H1 (cell line): Measurements from ENCODE around the gene ATP11C. TPM values are rescaled to one million over a fixed set of nuclear protein-coding genes. Genes with fewer than 3 reads are reported as not detected.

ENCODE experiments used
- CTCF ChIA-PET: fragments of 300-600 bp; sonication (Branson Sonifier 250); formaldehyde crosslinking; loops from one replicate; lab custom pipeline; 2021; ENCODE audit not compliant: partially characterized antibody; lab: Charles Lee
- POLR2A ChIA-PET: fragments of 300-600 bp; sonication (Branson Sonifier 250); formaldehyde crosslinking; loops from one replicate; lab custom pipeline; 2021; ENCODE audit warnings: inconsistent platforms; ENCODE audit not compliant: partially characterized antibody; lab: Charles Lee
- DNase-seq, 2 experiments: peaks; one replicate each; pipeline versions ENCODE4 v3.0.0 to v3.0.0-alpha.2; 2010 to 2022; ENCODE audit warnings: low spot score in 2 of 2, low read depth in 1 of 2, mixed read lengths in 1 of 2
- FAIRE-seq: peaks from 2 replicates; lab custom pipeline; 2011; peaks lifted over from hg19 to GRCh38; lab: Jason Lieb, UNC
- H2AFZ ChIP-seq: 2 replicates; pipeline ENCODE4 v1.8.1; 2012; ENCODE audit warnings: low read length, inconsistent platforms
- H2AK5ac ChIP-seq: 2 replicates; pipeline ENCODE4 v1.6.1; 2013; ENCODE audit warnings: low read depth, low read length
- H2BK120ac ChIP-seq: replicated peaks from 2 replicates; pipeline ENCODE3; 2013; ENCODE audit warnings: low read depth, low read length, inconsistent platforms
- H2BK12ac ChIP-seq: 2 replicates; pipeline ENCODE4 v1.6.1; 2013; ENCODE audit warnings: low read depth, low read length
- H2BK15ac ChIP-seq: 2 replicates; pipeline ENCODE4 v1.6.1; 2013; ENCODE audit warnings: low read length
- H2BK20ac ChIP-seq: 2 replicates; pipeline ENCODE4 v1.6.1; 2013; ENCODE audit warnings: low read length
- H2BK5ac ChIP-seq: 2 replicates; pipeline ENCODE4 v1.6.1; 2013; ENCODE audit warnings: low read depth, low read length
- H3K14ac ChIP-seq: 2 replicates; pipeline ENCODE4 v1.6.1; 2013; ENCODE audit warnings: inconsistent platforms; ENCODE audit not compliant: insufficient read length
- H3K18ac ChIP-seq: 2 replicates; pipeline ENCODE4 v1.6.1; 2013; ENCODE audit warnings: low read length; ENCODE audit errors: extremely low read depth
- H3K23ac ChIP-seq: 2 replicates; pipeline ENCODE4 v1.6.1; 2013; ENCODE audit warnings: inconsistent platforms; ENCODE audit not compliant: insufficient read length
- H3K23me2 ChIP-seq: 2 replicates; pipeline ENCODE4 v1.6.1; 2013; ENCODE audit warnings: low read depth, low read length
- H3K27ac ChIP-seq: 2 replicates; pipeline ENCODE4 v1.6.1; 2011; ENCODE audit warnings: low read depth, low read length, inconsistent platforms
- H3K27me3 ChIP-seq, 4 experiments: replicated peaks in 1 of 4; 1 replicate in 1 of 4; 2 replicates in 3 of 4; pipeline versions ENCODE4 v1.6.1 to v1.8.1; 2011 to 2013; ENCODE audit warnings: low read length in 3 of 4, mild to moderate bottlenecking in 3 of 4, inconsistent platforms in 2 of 4, mixed read lengths in 2 of 4, moderate library complexity in 1 of 4; ENCODE audit not compliant: control insufficient read depth in 3 of 4, insufficient read depth in 3 of 4; ENCODE audit errors: extremely low read depth in 1 of 4
- H3K36me3 ChIP-seq, 4 experiments: 2 replicates each; pipeline versions ENCODE4 v1.6.1 to v1.8.1; 2011 to 2013; ENCODE audit warnings: mild to moderate bottlenecking in 4 of 4, low read length in 3 of 4, moderate library complexity in 2 of 4, control low read depth in 1 of 4, inconsistent platforms in 1 of 4; ENCODE audit not compliant: insufficient read depth in 4 of 4, control insufficient read depth in 2 of 4
- H3K4ac ChIP-seq: replicated peaks from 2 replicates; pipeline ENCODE3; 2013; ENCODE audit warnings: low read length, low read depth, mixed read lengths, inconsistent platforms; ENCODE audit not compliant: insufficient read length
- H3K4me1 ChIP-seq, 4 experiments: replicated peaks in 1 of 4; 1 replicate in 1 of 4; 2 replicates in 3 of 4; pipeline versions ENCODE4 v1.6.1 to v1.8.1; 2011 to 2013; ENCODE audit warnings: low read length in 3 of 4, inconsistent platforms in 2 of 4, mixed read lengths in 1 of 4; ENCODE audit not compliant: insufficient read depth in 4 of 4, control insufficient read depth in 3 of 4
- H3K4me2 ChIP-seq, 2 experiments: 2 replicates each; pipeline versions ENCODE4 v1.6.1 to v1.8.1; 2011 to 2013; ENCODE audit warnings: low read depth in 2 of 2, low read length in 2 of 2, control low read depth in 1 of 2, inconsistent platforms in 1 of 2, mild to moderate bottlenecking in 1 of 2; ENCODE audit not compliant: insufficient read depth in 1 of 2
- H3K4me3 ChIP-seq, 4 experiments: fragments of 200-600, 300-600 bp in 1 of 4; sonication (generic), shearing (Covaris generic), sonication (Bioruptor Twin) in 1 of 4; 2 replicates each; pipeline versions ENCODE4 v1.5.1 to v1.8.1; 2011 to 2016; ENCODE audit warnings: low read length in 4 of 4, low read depth in 3 of 4, control low read depth in 2 of 4, inconsistent platforms in 2 of 4, mild to moderate bottlenecking in 2 of 4, mixed read lengths in 1 of 4, moderate library complexity in 1 of 4; ENCODE audit not compliant: insufficient read depth in 2 of 4; ENCODE audit errors: extremely low read depth in 1 of 4
- H3K56ac ChIP-seq: replicated peaks from 2 replicates; pipeline ENCODE3; 2013; ENCODE audit warnings: low read depth, mild to moderate bottlenecking, mixed read lengths, low read length, inconsistent platforms; ENCODE audit not compliant: insufficient read length
- H3K79me1 ChIP-seq: 2 replicates; pipeline ENCODE4 v1.6.1; 2013; ENCODE audit warnings: low read depth, low read length, control low read depth
- H3K79me2 ChIP-seq, 2 experiments: 2 replicates each; pipeline versions ENCODE4 v1.6.1 to v1.8.1; 2012 to 2013; ENCODE audit warnings: low read length in 2 of 2, mild to moderate bottlenecking in 2 of 2, inconsistent platforms in 1 of 2; ENCODE audit not compliant: insufficient read depth in 2 of 2, control insufficient read depth in 1 of 2
- H3K9ac ChIP-seq, 4 experiments: replicated peaks in 1 of 4; 1 replicate in 1 of 4; 2 replicates in 3 of 4; pipeline versions ENCODE4 v1.6.1 to v1.8.1; 2011 to 2013; ENCODE audit warnings: low read depth in 3 of 4, low read length in 3 of 4, control low read depth in 2 of 4, mild to moderate bottlenecking in 2 of 4, moderate library complexity in 2 of 4, inconsistent platforms in 1 of 4; ENCODE audit errors: extremely low read depth in 1 of 4
- H3K9me3 ChIP-seq, 2 experiments: 2 replicates each; pipeline versions ENCODE4 v1.6.1 to v1.8.1; 2012 to 2013; ENCODE audit warnings: mild to moderate bottlenecking in 2 of 2, moderate library complexity in 2 of 2, control low read depth in 1 of 2, inconsistent platforms in 1 of 2, low read depth in 1 of 2, low read length in 1 of 2, mixed read lengths in 1 of 2; ENCODE audit not compliant: insufficient read depth in 2 of 2
- H4K20me1 ChIP-seq, 2 experiments: replicated peaks in 1 of 2; 2 replicates each; pipeline versions ENCODE3 to v1.8.1; 2011 to 2013; ENCODE audit warnings: inconsistent platforms in 2 of 2, low read length in 2 of 2, mild to moderate bottlenecking in 1 of 2; ENCODE audit not compliant: insufficient read depth in 2 of 2, control insufficient read depth in 1 of 2
- H4K5ac ChIP-seq: 2 replicates; pipeline ENCODE4 v1.6.1; 2013; ENCODE audit warnings: low read length, low read depth, mixed read lengths, inconsistent platforms; ENCODE audit not compliant: insufficient read length
- H4K8ac ChIP-seq: 2 replicates; pipeline ENCODE4 v1.8.0; 2013; ENCODE audit warnings: mild to moderate bottlenecking, moderate library complexity, low read length, inconsistent platforms; ENCODE audit not compliant: insufficient read depth; ENCODE audit errors: extremely low read depth
- H4K91ac ChIP-seq: replicated peaks from 2 replicates; pipeline ENCODE3; 2013; ENCODE audit warnings: low read length, mixed read lengths, inconsistent platforms; ENCODE audit not compliant: insufficient read length
- CBX8 ChIP-seq: fragments of 300-800, 300-1000 bp; sonication (generic); IDR thresholded peaks from 2 replicates; pipeline ENCODE4 v1.7.1; 2016; ENCODE audit warnings: low read depth, low read length, borderline replicate concordance
- POLR2A ChIP-seq, 2 experiments: IDR thresholded peaks; 1 replicate in 1 of 2; 2 replicates in 1 of 2; pipeline ENCODE4 v1.6.1; 2011; ENCODE audit warnings: low read depth in 2 of 2, low read length in 2 of 2, mild to moderate bottlenecking in 2 of 2; ENCODE audit errors: control extremely low read depth in 1 of 2
- RAD21 ChIP-seq, 2 experiments: IDR thresholded peaks in 1 of 2; conservative IDR thresholded peaks in 1 of 2; 2 replicates each; pipeline ENCODE4 v1.6.1; 2011; ENCODE audit warnings: low read depth in 2 of 2, low read length in 2 of 2, improper control_type of control experiment in 1 of 2, inconsistent platforms in 1 of 2, mild to moderate bottlenecking in 1 of 2, moderate library complexity in 1 of 2
- WGBS, 2 experiments: shearing (Covaris generic) in 1 of 2; methylation state at CpG; one replicate each; pipeline versions ENCODE4 v1.1.6 to v1.1.7; 2013 to 2015; ENCODE audit warnings: low lambda C conversion rate in 2 of 2, mixed read lengths in 2 of 2, inconsistent platforms in 1 of 2, low coverage in 1 of 2, missing lambda C conversion rate in 1 of 2; ENCODE audit not compliant: insufficient replicate concordance in 2 of 2, insufficient coverage in 1 of 2, insufficient read length in 1 of 2; ENCODE audit errors: extremely low coverage in 1 of 2, missing lambda C conversion rate in 1 of 2; 5-methylcytosine and 5-hydroxymethylcytosine counted together
- polyA plus RNA-seq, 7 experiments: library from polyadenylated mRNA; depleted of rRNA in 3 of 7; stranded (reverse) in 5 of 7; unstranded in 2 of 7; fragments of >200 nt in 5 of 7; fragments of 200-250 nt in 2 of 7; gene quantifications; 1 replicate in 5 of 7; 2 replicates in 1 of 7; 4 replicates in 1 of 7; pipeline versions ENCODE4 v1.2.1 to v1.2.3, GENCODE V29; 2011 to 2013; ENCODE audit warnings: missing spikeins in 2 of 7, mixed read lengths in 2 of 7
- total RNA-seq: library from RNA; stranded (reverse); fragmentation: NEBNext Ultra II Directional; extraction: Animal tissue kit (Norgen Biotek cat#: 25700); gene quantifications from 2 replicates; pipeline ENCODE4 v1.2.1, GENCODE V29; 2021

Gene ATP11C
- total and polyA plus RNA-seq, 2 of the 8 experiments (the other 6 are each of a cell fraction or from before 2014, with no cell fraction given), result 14.7 to 52.1 TPM

DNA sequence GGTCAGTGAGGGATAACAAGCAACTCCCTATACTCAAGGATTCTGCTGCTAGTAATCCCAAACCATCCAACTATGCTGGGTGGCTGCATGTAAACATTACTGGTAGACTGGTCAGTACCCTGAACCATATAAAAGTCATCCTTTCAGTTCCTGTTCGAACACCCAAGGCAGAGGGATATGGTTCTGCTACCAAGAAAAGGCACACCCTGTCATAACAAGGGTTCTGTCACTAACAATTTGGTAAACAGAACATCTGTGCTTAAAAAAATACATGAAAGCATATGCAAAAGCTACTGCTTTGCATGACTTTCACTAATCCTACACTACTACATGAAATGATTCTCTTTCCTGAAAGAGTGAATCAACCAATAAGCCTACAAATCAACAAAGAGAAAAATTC lies 148.0 kb downstream of the ATP11C start:
- no peak overlapping the region for H3K27ac ChIP-seq
- H3K56ac ChIP-seq, result no peak overlapping the region
- DNase-seq, result no peak
- H3K4ac ChIP-seq, result no peak overlapping the region
- H2BK120ac ChIP-seq, result no peak overlapping the region
- H3K18ac ChIP-seq, result no peak overlapping the region
- peaks cover 6 to 17% (median 10%) of the 10 kb centered on the region in 4 experiments; a peak in 6 of 8 replicates for H3K36me3 ChIP-seq
- ChIA-PET CTCF (no interaction called here), POLR2A (no interaction called here)
- H3K9me3 ChIP-seq, result no peaks in the 10 kb centered on the region
- H3K79me1 ChIP-seq, result no peaks in the 10 kb centered on the region
- H4K20me1 ChIP-seq, result no peaks in the 10 kb centered on the region
- H2AK5ac ChIP-seq, result no peak overlapping the region
- no peak overlapping the region for H2BK5ac ChIP-seq
- WGBS, 2 experiments, result 80% methylated on average over 1 of the region's 1 CpG; no CpG with 5 or more reads in 1 of the 2 experiments
- H2AFZ ChIP-seq, result no peak overlapping the region
- no peaks in the 10 kb centered on the region for H3K79me2 ChIP-seq
- H4K5ac ChIP-seq, result no peak overlapping the region
- no peaks in the 10 kb centered on the region for H3K27me3 ChIP-seq
- H3K14ac ChIP-seq, result no peak overlapping the region
- H3K4me2 ChIP-seq, result no peak overlapping the region
- H2BK20ac ChIP-seq, result no peak overlapping the region
- TF ChIP-seq CBX8 (no peak), RAD21 (IDR thresholded peaks at IDR 0.05 in 1 of 2, conservative IDR thresholded peaks at IDR 0.05 in 1 of 2; ENCODE audit: low read depth in 2 of 2, low read length in 2 of 2) (no peak), POLR2A (IDR thresholded peaks at IDR 0.05; ENCODE audit: control extremely low read depth in 1 of 2, low read depth in 2 of 2, low read length in 2 of 2) (no peak)
- H3K4me3 ChIP-seq, result no peak overlapping the region
- no peak overlapping the region for H2BK12ac ChIP-seq
- no peaks in the 10 kb centered on the region for H3K23me2 ChIP-seq
- no peak overlapping the region for H3K23ac ChIP-seq
- H3K4me1 ChIP-seq, result no peaks in the 10 kb centered on the region
- H4K8ac ChIP-seq, result no peak overlapping the region
- H3K9ac ChIP-seq, result no peak overlapping the region
- no peak overlapping the region for H2BK15ac ChIP-seq
- no peak overlapping the region for H4K91ac ChIP-seq
- FAIRE-seq, result no peak
